HG03039 (cell line): ENCODE measurements around the gene IGF2R.

Experiments
- ATAC-seq: cut with Tn5 transposase; IDR thresholded peaks from one replicate; pipeline ENCODE4 v1.9.1; 2021; ENCODE audit warnings: mild to moderate bottlenecking, moderate library complexity; ENCODE audit not compliant: unreplicated experiment

The IGF2R gene

DNA sequence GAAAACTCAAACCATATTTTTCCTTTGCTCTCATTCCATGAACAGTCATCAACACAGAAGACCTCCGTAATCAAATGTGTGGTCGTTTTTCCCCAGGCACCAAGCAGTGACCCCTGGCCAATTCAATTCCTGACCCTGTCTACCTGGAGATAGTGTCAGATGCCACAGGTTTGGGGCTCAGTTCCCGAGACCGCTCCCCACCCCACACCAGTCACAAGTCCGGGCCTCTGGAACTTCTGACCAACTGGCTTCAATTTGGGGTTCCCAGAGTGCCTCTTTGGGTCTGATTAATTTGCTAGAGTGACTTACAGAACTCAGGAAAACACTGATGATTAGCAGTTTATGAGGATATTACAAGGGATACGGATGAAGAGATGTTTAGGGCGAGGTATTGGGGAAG, 6.0 kb downstream of the IGF2R start:
- no peak for ATAC-seq

DNA sequence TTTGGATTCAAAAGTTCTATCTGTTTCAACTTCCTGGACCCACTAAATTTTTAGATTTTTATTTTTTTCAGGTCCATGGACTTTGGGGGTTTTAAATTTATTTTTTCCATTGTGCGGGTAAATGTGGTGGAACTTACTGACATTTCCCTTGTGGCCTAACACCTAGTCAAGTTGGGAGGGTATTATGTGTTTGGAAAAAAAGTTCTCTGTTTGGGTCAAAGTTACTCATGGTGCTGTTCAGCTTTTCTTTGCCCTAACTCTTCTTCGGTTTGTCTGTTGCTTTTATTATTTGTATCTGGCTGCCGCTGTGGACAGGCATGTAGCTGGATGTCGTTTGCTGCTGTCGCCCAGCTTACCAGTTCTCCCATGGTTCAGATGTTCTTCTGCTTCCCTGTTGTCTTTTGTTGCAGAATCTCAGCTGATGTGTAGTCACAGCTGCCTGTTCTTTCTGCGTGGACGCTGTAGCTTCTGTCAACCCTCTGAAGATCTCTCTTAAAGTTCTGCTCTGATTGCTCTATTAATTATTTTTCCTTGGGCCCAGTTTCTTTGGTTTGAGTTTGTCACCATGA, 7.9 kb downstream of the IGF2R start:
- no peak for ATAC-seq

DNA sequence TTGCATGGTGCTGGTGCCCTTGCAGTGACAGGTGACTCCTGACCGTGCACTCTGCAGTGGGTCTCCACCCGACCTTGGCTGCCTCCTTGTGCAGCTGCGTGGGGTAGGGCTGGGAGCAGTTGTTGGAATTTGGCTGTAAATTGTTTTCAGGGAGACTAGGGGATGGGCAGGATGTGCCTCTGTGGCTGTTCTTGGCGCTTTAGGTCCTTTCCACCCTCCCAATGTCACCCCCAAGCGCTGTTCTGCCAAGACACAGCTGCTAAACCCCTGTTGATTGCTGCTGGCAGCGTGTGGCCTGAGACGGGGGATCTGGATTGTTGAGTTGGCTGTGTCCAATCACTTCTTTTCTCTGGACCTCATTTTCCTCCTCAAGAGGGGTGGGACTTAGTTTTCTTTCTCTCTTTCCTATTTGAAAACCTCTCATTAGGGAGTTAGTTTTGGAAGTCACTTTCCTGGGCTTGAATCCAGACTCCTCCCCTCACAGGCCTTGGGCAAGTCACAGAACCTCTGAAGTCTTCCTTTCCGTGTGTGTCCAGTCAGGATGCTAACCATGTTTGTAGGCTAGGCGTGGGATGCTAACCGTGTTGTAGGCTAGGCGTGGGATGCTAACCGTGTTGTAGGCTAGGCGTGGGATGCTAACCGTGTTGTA, 8.5 kb downstream of the IGF2R start:
- no peak for ATAC-seq

DNA sequence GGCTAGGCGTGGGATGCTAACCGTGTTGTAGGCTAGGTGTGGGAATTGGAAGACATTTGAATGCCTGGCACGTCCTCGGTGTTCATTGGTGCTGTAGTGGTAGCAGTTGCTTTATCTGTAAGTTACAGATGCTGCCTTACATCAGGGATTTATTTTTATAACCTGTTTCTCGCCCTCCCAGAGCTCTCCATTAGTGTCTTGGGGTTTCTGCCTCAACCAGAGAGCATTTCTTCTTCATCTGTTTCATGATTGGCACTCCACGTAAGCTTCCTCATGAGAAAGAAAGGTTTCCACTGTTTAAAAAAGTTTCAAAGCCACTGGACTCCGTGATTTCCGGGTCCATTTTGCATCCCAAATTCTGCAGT, 9.0 kb downstream of the IGF2R start:
- no peak for ATAC-seq

DNA sequence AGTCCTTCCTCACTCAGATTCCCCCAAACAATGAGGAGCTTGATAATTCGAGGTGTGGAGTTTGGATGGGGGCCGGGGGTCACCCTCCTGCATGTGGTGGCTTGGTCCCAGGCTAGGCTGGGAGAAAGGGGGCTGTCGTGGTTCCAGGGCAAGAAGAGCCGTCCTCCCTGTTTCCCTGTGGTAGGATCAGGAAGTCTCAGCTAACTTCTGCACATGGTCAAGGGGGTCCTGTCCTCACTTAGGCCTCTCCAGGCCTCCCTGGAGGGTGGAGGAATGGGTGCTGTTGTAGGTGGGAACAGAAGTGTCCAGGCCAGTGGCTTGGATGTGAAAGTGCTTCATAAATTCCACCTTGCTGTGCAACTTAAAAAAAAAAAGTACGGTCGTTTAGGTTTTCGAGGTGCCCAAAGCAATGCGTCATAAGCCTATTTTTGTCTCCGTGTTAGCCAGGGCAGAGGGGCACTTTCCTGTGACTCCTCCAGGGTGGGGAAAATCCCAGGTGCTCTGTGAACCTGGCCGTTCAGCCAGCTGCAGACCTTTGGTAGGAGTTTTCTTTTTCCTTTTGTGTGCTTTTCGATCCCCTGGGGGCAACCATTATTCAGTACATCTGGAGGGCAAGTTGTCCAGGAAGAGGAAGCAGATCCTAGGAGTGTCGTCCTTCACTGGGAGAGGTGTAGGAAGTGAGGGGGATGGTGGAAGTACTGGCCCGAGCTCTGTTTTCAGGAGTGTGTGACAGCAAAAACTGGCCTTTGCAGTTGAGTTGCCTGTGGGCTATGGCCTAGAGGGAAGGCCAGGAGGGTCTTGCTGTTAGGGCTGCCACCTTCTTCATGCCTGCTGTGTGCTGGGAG, 9.6 kb downstream of the IGF2R start:
- peak; percentile 22 for ATAC-seq

DNA sequence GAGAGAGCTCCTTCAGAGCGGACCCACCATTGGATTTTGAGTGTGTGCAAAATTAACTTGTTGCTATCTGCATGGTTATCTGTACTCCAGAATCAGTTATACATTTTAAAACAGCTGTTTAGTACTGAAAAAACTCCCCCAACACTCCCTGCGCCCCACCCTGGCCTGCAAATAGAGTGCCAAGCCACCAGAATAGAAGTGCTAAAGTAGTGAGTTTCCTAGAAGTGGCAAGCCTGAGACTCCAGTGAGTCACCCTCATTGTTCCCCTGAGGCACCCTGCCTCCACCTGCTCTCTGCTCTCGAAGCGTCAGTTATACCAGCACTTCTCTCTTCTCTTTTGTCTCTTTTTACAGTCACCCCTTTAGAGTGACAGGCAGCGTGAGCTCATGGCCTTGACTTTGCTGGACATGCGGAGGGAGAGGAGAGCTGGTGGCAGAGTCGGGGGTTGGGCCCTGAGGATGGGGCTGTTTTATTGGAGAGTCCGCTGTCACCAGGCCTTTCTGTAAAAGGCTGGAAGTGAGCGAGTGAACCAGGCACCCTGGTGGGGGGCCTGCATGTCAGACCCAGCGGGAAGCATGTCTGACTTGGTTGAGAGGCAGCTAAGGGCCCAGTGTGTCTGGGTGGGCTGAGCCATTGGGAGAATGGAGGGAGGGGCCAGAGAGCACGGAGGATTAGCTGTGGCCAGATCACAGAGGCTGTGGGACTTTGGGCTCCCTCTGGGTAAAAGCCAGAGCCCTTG, 10.4 kb downstream of the IGF2R start:
- ATAC-seq, result peak; percentile 57

DNA sequence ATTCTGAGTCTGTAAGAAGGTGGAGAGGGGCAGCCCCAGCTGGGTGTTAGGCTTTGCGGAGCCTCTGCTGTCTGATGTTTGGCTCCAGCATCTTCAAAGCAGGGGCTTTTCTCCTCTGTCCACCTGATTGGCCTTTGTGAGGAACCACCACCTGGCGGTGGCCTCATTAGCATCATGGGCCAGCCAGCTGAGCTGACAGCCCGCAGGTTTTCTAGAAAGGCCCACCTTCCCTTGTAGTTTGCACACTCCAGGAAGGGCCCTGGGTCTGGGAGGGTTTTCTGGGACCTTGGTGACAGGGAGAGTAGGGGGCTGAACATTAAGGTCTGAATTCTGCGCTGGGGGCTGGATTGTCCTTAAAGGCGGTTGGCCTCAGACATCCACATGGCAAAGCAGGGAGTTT, 11.6 kb downstream of the IGF2R start:
- no peak for ATAC-seq

DNA sequence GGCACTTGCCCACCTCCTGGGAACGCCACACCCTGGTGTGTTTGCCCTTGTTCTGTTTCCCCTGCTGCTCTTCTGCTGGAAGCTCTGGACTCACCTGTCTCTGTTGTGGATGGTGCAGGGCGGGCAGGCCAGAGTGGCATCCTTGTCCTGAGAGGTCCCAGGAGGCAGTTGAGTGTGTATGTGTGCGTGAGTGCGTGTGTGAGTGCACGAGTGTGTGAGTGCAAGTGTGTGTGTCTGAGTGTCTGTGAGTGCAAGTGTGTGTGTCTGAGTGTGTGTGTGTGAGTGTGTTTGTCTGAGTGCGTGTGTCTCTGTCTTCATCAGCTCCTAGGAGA, 12.2 kb downstream of the IGF2R start:
- no peak for ATAC-seq

DNA sequence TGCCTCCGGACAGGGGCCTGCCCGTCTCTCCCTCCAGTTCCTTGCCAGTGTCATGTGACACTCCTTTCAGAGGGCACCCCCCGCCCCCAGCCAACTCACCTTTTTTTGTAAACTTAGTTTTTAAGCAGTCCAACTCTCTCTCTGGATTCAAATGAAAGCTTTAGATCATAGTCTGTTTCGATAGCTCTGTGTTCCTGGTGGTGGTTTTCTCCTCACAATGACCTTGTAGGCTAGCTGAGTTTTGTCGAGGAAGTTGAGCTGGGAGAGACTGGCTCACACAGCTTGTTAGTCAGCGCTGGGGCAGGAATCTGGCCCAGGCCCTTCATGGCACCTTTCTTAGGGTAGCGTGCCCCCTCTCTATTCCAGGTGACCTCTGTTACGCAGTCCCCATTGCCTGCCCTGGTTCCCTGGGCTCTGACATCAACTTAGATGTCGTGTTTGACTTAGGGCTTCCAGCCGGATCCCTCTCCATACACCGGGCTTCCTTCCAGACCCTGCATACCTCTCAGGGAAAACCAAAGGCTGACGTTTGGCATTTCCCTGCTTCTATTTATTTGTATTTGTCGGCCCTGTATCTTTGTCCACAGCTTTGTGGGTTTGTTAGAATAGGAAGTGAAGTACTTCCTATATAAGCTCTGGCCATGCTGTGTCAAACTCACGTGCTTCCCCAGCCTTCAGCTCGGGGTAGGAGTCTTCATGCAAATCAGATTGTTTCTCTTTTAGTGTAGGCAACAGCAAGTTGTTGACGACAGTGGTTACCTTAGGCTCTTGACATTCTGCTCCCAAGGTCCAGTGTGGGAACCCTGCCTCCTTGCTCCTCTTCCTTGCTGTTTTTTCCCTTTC, 12.7 kb downstream of the IGF2R start:
- peak; percentile 65 for ATAC-seq

DNA sequence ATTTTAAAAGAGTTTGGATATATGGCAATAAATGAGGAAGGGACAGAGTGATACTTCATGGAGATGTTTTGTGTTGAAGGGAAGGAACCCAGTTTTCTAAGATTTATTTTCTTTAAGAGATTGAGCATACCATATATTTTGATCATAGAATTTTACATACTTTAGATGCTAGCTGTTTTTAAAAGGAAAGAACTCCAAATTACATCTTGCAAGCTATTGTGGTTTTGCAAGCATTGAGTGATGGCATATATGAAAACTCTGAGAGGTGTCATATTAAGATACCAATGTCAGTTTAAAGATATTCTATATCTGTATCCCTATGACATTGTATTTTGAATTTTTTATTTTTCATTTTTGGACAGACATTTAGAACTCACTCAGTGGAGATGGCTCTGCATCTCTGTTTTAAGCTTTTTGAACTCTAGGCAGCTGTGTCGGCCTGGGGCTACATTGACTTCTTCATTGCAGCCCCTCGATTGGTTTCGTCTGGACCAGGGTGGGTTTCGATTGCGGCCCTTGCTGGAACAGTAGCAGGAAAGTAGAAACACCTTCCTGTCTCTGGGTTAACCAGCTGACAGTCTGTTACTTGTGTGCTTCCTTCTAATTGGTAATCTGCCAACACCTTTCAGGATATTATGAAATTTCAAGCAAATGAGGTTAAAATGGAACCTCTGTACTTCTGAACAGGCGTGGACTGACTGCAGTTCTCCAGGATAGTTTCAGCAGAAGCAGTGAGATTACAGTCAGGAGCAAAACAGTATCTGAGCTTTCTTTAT, 14.0 kb downstream of the IGF2R start:
- no peak for ATAC-seq

DNA sequence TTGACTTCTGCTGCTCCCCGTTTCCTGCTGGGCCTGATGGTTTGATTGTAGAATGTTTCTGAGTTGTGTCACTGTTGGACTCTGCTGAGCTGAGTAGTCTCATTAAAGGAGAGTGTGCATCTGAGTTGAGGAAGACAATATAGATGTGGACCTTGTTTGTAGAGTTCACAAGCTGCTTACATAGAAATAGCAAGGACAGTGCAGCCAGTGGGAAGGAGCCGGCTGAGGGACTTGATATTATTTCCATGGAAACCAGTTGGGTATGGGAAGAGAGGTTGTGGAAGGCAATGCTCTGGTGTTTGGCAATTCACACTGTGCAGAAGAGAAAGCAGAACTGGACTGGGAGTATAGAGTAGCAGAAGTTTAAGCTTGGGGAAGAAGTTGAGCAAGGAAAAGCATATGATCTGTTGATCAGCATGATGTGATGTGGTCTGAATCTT, 14.8 kb downstream of the IGF2R start:
- no peak for ATAC-seq

DNA sequence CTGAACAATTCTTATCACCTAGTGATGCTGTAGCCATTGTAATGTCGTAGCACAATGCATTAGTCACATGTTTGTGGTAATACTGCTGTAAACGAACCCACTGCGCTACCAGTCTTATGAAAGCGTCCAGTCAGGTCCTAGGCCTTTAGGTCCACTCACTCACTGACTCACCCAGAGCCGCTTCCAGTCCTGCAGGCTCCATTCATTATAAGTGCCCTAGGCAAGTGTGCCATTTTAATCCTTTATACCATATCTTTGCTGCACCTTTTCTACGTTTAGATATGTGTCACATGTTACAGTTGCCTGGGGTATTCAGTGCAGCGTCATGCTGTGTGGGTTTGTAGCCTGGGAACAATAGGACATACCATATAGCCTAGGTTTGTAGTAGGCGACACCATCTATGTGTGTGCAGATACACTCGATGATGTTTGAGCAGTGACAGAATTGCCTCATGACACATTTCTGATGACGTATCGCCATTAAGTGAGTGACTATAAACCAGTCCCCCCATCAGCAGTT, 15.4 kb downstream of the IGF2R start:
- no peak for ATAC-seq

DNA sequence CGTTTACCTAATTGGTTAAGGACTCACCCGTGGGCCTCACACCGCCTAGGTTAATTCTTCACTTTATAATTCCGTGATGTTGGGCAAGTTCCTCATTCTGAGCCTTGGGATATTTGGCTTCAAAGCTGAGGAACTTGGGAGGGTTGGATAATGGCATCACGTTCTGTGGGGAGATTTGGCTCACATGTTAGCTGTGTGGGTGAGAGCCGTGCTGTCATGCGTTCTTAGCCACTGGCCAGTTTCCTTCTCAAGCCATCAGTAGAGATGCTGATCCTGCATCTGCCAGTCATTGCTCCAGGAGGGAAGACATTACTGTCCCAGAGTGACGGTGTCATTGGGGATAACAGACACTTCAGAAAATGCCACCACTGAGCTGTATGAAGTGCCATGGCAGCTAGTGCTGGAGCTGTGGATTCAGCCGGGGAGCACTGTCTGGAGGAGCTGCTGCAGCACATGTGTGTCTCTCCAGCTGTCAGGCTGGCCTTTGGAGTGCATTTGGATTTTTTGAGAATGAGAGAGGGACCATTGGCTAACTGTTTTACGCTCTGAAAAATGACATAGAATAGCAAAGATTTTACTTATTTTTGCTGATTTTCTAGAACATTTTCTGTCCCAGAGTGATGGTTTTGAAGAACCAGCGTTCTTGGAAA, 16.5 kb downstream of the IGF2R start:
- no peak for ATAC-seq

DNA sequence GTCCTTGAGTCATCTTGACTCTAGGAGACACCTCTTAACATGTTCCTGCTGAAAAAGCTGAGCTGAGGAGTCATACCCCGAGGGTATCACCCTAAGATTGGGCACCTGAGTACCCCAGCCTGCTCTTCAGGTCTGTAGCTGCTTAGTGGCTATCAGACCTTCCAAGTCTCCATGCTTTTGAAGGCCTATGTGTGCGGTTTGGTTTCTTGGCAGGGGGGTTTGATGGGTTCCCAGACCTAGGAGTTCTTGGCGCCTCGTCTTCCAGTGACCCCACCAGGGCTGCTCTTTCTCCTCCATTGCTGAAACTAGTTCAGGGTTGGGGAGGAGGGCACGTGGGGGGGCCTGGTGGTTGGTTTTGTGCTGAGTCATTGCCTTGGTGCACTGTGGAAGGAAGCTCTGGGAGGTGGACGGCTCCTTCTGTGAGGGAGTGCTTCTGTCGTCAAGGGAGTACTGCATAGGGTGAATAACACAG, 20.1 kb downstream of the IGF2R start:
- no peak for ATAC-seq

DNA sequence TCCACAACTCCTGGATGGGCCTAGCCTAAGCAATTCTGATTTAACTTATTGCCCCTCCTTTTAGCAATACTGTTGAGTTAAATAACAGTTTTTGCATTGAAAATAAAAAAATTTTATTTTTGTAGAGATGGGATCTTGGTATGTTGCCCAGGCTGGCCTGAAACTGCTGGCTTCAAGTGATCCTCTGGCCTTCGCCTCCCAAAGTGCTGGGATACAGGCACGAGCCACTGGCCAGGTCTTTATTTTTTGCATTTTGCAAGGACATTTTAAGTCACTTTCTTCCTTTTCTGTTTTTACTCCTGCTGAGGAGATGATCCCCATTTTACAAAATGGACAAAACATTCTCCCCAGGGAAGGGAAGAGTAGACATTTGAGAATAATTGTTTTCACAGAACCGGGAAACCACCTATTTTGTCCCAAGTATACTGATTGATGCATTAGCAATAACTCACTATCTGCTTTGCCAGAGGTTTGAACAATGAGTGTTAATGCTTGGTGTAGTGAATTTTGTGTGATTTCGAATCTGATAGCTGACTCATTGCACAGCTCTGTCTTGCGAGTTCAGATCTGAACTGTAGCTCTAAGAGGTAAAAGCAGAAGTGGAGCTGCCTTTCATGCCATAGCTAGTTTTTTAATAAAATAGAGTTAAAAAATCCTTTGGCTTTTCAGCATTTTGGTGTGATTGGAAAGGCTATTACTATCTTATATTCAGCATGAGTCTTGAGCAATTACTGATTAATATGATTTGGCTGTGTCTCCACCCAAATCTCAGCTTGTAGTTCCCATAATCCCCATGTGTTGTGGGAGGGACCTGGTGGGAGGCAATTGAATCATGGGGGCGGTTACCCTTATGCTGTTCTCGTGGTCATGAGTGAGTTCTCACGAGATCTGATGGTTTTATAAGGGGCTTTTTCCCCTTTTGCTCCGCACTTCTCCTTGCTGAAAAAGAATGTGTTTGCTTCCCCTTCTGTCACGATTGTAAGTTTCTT, 20.9 kb downstream of the IGF2R start:
- ATAC-seq, result peak; percentile 84

DNA sequence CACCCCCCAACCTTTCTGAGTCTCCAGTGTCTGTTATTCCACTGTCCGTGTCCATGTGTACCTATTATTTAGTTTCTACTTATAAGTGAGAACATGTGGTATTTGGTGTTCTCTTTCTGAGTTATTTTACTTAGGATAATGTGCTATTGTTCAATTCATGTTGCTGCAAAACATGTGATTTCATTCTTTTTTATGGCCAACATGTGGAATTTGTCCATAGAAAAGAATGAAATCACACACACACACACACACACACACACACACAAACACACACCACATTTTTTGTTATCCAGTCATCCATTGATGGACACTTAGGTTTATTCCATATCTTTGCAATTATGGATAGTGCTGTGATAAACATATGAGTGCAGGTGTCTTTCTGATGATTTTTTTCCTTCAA, 23.5 kb downstream of the IGF2R start:
- no peak for ATAC-seq

DNA sequence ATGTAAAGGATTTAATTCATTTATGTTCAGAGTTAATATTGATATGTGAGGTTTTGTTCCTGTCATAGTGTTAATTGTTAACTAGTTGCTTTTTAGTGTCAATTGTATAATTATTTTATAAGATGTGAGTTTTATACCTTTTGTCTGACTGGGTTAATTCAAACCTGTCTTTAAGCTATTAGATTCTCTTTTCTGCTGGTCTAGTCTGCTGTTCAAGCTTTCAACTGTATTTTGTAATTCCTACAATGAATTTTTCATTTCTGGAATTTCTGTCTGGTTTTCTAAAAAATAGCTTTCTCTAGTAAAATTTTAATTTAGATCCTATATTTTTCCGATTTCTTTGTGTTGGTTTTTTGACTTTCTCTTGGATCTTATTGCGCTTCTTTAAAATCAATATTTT, 26.5 kb downstream of the IGF2R start:
- no peak for ATAC-seq

DNA sequence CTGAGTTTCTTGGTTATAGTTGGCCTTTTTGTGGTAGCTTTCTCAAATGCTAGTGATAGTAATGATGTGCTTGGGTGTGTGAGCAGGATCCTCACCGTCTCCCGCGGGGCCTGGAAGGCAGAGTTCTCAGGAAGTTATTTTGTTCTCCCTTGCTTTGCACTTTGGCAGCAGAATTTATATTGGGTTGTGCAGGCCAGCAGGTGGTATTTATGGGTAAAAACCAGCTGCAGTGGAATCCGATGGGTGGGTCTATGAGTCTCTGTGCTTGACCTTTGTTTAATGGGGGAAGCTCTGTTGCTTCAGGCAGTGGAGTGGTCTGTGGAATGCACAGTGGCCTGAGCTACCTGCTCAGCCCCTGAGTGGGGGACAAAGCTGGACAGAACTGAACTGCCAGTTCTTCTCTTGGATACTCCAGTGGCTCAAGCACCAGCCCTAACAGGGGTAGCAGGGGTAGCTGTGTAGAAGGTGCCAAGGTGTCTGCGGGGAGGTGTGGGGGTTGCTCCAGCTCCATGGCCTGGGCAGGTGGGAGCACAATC, 27.3 kb downstream of the IGF2R start:
- no peak for ATAC-seq
